Measurements from ENCODE around the gene XRCC5.

The XRCC5 gene

DNA sequence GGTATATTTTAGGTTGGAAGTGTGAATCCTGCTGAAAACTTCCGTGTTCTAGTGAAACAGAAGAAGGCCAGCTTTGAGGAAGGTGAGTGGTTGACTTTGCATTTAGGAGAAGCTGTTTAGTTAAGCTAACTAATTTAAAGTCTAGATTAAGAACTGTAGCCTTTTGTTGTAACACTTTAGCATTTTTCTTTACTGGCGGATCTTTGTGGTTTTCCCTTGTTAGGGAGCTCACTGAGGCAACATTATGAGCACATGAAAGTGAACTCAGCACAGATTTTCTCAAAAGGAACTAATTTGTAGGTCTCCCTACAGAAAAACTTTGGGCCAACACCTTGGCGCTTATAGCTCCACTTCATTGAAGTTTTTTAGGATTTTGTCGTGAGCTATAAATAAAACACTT lies 52.8 kb downstream of the XRCC5 start:
- DNase-seq: no peak

DNA sequence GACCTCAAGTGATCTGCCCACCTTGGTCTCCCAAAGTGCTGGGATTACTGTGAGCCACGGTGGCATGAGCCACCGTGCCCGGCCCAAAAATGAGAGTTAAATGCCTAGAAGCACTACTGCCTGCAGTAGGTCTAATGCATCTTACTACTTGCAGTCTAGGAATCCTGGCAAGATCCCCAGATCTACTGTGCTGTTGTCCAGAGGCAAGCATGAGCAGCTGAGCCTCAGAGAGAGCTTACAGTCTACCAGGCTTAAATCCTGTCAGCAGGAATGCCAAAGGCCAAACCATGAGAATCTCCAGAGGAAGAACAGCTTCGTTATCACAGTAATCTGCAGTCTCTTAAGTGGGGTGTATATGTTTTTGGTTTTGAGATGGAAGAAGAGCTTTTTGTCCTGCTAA lies 54.4 kb downstream of the XRCC5 start:
- no peak for DNase-seq

DNA sequence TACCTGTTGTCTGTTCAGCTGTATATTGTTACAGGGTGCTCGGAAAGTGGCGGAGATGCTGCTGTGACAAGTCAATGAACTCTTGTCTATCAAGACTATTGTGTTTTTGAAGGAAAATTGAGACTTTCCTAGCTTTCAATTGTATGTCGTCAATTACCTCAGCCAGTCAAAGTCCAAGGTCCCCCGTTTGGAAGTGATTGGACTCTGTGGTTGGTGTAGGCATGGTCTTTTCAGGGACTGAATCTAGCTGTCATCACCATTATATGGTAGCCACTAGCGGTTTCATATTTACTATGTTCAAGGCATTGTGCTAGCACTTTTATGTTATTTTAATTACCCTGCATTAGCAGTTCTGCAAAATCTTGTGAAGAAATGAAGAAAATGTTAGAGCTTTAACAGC lies 54.9 kb downstream of the XRCC5 start:
- DNase-seq: no peak

DNA sequence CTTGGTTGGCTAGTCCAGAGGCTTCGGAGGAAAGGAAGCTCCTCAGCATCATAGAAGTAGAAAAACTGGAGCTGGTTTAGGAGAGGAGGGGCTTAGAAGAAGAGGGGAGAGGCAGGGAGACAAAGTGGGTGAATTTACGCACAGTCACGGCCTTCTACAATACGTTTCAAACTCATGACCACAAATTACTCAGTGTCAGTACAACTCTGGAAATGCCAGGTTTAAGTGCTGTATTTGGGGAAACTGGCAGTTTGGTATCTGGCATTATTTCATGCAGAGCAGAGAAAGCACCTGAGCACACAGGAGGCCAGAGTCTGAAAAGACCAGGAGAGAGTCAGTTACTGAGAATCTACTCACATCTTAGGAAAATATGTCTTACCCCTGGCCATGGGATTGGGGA lies 55.4 kb downstream of the XRCC5 start:
- DNase-seq: no peak

DNA sequence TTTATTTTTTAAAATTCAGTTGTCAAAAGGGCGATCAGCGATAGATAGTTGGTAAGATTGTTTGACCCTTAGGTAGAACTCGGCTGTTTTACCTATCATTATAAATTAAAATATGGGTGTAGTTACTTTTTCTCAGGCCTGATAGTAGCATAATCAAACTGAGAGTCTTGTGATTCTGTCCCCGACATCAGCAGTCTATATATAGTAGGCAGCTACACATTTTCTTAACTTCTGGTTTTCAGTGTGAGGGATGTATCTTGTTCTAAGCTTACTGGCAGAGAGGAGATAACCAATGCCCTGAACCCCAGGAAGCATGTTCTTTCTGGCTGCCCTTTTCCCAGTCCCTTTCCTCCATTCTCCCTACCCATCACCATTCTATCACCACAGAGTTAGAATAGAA lies 56.6 kb downstream of the XRCC5 start:
- DNase-seq: no peak

DNA sequence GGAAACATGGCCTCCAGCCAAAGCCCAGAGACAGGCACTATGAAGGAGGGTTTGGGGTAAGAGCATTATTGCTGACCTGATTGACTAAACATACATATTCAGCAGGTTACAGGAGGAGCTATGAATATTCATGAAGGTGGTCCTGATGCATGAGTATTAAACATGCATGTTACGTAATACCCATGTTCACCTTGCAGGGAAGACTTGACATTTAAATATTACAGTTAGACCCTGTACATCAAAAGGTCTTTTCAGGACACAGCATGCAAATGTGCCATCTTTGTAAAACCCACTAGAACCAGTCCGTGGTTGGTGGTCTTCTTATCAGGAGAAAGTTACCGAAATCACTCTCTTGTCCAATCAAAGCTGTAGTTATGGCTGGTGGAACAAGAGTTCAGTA lies 59.9 kb downstream of the XRCC5 start:
- DNase-seq: no peak

DNA sequence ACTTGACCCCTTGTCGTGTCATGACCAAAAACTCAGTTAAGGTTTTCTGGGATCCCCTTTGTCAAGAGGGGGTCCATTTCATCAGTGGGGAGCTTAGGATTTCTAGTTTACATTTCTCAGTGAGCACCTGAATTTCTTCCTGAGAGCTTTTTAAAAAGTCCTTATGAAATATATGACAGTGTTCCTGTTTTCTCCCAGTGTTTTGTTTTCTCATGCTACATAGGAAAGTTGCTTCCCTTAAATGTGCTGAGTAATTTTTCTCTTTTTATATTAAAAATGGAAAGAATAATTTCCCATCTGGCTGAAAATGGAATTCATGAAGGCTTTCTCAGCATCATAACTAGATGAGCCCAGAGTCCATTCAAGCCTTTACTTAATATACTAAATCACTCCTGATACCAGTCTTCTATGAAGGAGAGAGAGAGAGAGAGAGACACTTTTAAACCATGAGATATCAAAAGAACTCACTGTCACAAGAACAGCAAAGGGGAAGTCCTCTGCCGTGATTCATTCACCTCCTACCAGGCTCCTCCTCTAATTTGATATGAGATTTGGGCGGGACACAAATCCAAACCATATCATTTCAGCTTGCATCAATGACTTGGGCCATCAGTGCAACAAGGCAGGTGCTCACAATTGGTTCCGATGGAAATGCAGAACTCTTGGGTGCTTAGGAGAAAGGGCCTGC lies 61.1 kb downstream of the XRCC5 start:
- DNase-seq: no peak

DNA sequence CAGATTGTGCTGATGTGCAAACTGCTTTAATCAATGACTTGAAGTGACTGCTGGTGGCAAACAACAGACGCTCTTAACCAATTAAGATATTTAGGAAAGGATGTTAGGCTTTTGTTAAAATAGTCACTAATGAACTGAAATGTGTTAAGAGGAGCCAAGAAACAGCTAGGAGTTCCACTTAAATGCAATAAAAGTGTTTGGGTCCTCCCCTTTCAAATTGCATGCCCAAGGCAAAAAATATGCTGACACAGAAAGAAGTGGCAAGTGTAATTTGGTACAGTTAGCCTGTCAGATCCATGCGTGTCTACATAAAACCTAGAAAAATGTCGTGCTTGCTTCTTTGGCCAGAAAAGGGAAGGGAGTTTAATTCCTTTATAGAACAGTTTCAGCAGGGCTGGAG lies 61.9 kb downstream of the XRCC5 start:
- no peak for DNase-seq

DNA sequence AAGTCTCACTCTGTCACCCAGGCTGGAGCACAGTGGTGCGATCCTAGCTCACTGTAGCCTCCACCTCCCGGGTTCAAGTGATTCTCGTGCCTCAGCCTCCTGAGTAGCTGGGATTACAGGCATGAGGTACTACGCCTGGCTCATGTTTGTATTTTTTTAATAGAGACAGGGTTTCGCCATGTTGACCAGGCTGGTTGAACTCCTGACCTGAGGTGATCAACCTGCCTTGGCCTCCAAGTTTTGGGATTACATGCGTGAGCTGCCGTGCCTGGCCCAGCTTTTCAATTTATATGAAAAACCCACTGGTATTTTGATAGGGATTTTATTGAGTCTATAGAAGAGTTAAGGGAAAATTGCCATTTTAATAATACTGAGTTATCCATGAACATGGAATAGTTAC lies 63.3 kb downstream of the XRCC5 start:
- DNase-seq: no peak

DNA sequence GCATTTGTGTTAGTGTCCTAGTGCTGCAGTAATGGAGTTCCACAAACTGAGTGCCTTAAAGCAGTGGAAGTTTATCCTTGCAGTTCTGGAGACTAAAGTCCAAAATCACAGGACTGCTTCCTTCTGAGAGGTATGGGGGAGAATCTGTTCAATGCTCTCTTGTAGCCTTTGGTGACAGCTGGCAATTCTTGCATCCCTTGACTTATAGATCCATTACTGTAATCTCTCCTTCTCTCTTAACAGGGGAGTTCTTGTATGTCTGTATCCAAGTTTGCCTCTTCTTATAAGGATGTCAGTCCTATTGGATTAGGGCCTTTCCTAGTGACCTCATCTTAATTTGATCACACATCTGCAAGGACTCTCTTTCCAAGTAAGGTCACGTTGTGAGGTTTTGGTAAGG lies 69.9 kb downstream of the XRCC5 start:
- no peak for DNase-seq

DNA sequence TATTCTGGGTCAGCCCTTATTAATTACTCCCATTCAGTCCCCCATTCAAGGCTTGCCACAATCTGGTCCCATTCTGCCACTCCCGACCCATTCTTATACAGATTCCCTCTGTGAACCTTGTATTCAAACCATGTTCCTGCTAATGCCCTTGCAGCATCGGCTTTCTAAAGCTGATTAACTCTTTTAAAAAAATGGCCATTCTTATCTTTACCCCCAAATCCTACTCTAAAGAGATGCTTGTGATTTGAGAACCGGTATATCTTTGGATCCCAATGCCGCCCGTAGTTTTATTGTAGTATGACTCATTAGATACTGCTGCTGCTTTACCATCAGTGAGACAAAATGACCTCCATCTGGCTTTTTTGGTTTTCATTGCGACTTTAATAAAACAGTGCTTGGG lies 72.2 kb downstream of the XRCC5 start:
- no peak for DNase-seq

DNA sequence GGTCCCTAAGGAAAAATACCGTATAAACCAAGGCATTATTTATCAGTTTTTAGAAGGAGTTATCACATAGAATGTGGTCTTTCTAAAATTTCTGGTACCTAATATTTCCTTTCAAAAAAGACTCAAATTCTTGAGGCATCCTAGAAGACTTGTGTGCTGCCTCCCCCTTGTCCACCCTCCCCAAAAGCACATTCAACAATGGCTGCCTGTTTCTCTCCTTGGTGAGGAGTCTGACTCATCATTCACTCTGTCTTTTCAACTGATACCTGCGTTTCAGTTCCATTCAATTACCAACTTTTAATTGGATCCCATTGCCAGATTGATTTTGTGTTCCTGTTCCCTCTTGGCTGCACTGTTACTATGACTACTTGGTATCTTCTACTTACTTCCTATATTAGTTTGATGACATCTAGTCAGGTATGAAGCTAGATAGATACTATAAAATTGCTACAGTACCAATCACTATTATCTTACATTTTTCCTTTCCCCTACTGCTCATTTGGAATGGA lies 72.9 kb downstream of the XRCC5 start:
- DNase-seq: no peak

DNA sequence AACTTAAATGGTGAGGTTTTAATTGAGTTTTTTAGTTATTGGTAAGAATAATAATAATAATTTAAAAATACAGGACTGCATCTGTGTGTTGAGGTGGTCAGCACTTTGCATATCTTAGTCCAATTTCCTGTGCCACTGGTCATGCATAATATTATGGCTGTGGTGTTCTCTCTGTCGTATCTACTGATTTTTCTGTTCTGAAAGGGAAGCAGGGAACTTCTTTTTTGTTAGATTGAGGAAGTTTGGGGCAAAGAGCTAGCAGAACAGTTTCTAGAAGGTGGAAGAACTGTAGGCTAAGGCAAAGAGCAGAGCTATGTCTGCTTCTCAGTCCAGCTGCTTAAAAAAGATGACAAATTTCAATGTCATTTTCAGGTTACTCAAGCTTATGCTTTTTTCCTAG lies 74.3 kb downstream of the XRCC5 start:
- no peak for DNase-seq

DNA sequence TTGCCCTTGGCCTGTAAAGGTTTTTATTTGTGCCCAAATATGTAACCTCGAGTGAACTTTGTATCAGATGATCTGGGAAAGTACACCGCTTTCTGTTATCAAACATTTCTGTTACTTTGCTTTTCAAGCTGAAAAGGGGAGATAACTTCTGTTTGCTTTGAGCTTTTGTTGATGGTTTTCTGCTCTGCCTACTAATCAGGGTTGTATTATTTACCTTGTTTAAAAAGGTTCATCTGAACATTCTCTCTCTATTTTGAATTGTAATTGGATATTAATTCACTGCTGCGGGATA lies 79.4 kb downstream of the XRCC5 start:
- DNase-seq: no peak

DNA sequence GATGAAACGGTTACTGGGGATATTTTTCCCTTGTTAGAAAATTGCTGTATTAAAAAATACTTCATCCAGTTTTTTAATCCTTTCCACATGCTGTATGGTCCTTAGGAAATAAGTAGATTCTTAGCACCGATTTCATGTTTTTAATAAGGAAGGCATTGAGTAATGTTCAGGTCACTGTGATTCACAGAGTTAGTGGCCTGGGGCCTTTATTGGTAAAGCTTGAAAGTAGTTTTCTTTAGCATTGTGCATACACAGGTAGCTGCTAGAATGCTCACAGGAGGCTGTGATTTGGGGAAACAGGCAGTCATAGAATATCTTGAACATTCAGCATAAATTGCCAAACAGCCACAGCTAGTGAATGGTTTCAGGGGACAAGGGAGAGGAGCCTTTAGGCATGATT lies 79.8 kb downstream of the XRCC5 start:
- no peak for DNase-seq

DNA sequence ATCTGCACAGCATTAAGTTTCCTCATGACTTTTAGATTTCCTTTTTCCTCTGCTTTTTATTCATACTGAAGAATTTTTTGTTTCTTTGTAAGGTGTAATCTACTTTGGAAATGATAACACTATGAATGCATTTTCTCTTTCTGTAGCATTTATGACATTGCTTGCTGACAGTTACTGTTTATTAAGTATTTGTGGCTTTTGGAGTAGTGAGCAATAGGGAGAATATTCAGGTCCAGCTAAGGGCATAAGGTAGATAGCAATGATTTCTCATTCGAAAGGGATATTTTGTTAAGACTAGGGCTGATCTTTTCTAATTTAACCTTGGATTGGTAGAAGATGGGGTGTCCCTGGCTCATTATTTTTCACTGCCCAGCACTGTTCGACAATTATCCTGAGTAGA lies 80.3 kb downstream of the XRCC5 start:
- no peak for DNase-seq

DNA sequence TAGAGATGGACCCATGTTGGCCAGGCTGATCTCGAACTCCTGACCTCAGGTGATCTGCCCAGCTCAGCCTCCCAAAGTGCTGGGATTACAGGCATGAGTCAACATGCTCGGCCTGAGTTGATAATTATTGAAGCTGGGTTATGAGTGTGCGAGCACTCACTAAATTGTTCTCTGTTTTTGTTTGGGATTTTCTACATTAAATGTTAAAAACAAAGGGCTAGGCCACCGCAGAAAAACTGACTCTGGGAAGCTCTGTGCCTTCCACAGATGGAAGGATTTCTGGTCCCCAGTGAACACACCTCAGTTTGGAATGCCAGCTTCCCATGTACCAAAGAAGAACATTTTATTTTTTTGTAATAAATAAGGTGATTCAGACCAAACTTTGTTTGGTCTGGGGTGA lies 83.0 kb downstream of the XRCC5 start:
- no peak for DNase-seq

DNA sequence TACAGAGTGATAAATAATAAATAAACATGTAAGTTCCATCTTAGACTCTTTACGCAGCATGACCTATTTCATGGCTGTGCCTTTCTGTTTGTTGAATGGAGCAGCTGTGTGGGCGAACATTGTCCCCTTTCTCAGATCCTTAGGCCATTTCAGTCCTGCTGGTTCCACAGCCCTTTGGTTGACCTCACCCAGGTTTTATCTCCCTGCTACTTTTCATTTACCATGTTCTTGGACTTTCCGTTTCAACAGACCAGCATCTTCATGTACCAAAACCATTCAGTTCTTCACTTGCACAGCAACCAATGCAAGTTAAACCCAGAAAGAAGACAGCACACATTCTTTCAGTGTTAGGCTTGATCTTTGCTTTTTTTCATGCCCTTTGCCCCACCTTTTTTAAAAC lies 83.8 kb downstream of the XRCC5 start:
- DNase-seq: no peak

DNA sequence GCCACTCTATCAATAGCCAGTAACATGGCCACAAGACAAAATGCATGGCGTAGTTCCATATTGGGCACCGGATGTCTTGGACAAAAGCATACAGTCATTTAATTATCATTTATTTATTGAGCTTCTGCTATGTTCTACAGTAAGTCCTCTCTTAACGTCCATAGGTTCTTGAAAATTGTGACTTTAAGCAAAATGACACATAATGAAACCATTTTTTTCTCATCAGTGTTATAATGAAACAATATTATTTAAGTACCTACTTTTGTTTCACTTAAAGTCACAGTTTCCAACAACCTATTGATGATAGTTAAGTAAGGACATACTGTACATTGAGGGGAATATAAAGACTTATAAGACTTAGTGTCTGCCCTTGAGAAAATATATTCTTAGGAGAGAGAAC lies 84.9 kb downstream of the XRCC5 start:
- no peak for DNase-seq

DNA sequence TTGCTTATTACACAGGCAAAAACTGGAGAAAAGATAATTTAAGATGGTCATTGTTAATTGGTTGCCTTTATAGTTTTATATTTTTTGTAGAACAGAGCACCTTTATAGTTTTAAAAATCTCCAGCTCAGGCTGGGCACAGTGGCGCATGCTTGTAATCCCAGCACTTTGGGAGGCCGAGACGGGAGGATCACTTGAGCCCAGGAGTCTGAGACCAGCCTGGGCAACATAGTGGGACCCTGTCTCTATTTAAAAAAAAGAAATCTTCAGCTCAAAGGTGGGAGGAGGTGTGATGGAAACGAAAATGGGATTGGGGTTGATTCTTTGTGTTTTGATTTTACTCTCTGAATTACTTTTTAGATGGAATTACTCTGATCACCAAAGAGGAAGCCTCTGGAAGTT lies 85.4 kb downstream of the XRCC5 start:
- DNase-seq: no peak

DNA sequence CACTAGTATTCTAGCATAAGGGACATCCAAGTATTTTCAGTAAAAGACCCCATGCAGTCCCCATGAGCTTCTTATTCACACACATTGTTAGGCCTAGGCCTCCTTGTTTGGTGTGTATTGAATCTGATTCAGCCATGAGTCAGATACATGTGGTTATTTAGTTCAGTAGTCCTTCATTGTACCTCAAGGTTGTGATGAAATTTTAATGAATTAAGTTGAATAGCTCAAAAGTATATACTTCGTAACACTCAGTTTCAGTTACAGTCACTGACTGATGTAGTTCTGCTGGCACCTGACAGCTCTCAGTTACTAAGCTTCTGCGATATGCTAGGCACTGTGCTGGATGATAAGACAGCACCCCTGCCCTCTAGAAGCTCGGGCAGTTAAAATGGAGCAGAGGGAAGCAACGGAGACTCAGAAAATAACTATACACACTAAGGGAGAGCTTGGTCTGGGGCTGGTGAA lies 86.4 kb downstream of the XRCC5 start:
- DNase-seq: no peak

DNA sequence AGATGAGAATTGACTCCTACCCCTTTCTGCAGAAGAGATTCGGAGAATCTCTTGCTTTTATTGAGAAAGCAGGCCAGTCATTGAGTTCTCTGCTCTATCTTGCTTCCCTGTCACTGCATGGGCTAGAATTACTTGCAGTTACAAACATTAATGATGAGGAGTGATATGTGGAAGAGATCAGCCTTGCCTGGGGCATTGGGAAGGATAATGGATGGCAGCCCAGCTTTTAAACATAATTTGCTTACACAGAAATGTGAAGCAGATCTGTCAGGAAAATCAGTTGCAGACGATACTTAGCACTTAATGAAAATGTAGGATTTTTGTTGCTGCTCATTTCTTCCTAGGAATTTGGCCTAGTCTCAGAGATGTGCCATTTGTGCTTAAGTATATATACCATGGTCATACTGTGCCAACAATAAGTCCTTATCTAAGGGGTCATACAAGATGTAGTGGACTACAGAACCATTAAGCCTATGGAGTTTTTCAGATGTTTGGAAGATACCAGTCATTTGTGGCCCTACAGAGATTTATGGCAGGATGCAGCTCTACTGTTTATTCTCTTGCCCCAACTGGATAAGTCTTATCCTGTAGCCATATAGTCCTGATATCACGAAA lies 92.7 kb downstream of the XRCC5 start:
- DNase-seq: no peak

DNA sequence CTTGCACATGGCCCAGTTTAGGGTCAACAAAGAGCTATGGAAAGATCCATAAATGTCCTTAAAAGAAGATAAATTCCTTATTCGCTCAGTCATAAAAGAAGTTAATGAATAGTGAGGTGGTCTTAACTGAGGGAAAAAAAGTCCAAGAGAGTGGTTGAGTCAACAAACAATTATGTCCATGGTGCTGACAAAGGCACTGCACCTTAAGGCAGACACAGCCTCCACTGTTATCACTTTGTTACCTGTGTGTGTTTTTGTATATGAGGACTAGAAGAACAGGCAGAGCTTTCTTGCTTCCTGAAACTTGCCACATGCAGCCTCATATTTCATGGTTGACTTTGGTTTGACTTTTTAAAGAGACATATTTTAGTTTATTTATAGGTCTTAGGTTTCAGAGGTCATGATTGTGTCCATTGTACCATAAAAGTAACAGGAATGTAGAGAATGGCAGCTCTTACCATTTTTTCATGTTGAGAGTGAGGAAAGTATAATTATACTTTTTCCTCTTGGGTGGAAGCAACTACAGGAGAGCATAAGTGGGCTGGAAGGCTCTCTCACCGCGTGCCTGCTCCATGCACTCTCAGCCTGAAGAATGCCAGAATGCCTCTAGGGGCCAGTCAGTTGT lies 93.6 kb downstream of the XRCC5 start:
- no peak for DNase-seq

DNA sequence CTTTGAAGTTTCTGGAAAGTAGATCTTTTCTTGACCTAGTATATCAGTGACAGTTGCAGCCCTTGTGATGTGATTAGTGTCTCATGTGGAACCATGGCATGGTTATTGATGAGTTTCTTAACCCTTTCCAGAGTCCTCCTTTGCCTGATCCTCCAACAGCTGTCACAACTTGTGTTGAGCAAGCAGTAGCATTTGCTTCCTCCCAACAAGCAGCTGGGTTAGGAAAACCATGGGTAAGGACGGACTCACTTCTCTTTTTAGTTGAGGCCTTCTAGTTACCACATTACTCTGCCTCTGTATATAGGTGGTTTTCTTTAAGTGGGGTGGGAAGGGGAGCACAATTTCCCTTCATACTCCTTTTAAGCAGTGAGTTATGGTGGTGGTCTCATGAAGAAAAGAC lies 96.3 kb downstream of the XRCC5 start:
- no peak for DNase-seq
